Spinal cord (tissue), 10 donors: ENCODE results near the gene SIAH1. TPM values are rescaled to one million over a fixed set of nuclear protein-coding genes. Genes with fewer than 3 reads are reported as not detected.
A peak's percentile ranks its signal among the peaks of the same experiment; 100 is the strongest.

Experiments used
- DNase-seq, 6 donors: peaks; one replicate each; pipeline versions ENCODE4 v3.0.0 to v3.0.0-alpha.2; 2013 to 2015; ENCODE audit warnings: low spot score in 6 of 6, low read depth in 4 of 6
- H3K27ac ChIP-seq: one replicate; pipeline ENCODE4 v1.5.1; 2013; ENCODE audit warnings: low read depth, low read length, control low read depth
- H3K27me3 ChIP-seq: one replicate; pipeline ENCODE4 v1.6.1; 2013; ENCODE audit warnings: low read length; ENCODE audit not compliant: control insufficient read depth, insufficient read depth
- H3K36me3 ChIP-seq: one replicate; pipeline ENCODE4 v1.6.1; 2013; ENCODE audit warnings: low read length; ENCODE audit not compliant: control insufficient read depth, insufficient read depth
- H3K4me1 ChIP-seq: one replicate; pipeline ENCODE4 v1.6.1; 2013; ENCODE audit warnings: low read length; ENCODE audit not compliant: control insufficient read depth, insufficient read depth
- H3K4me3 ChIP-seq: one replicate; pipeline ENCODE4 v1.5.1; 2013; ENCODE audit warnings: low read depth, low read length, control low read depth
- H3K9me3 ChIP-seq: one replicate; pipeline ENCODE4 v1.6.1; 2013; ENCODE audit warnings: low read length; ENCODE audit not compliant: control insufficient read depth, insufficient read depth
- WGBS: methylation state at CpG from one replicate; pipeline ENCODE4 v1.1.5; 2013; ENCODE audit warnings: missing lambda C conversion rate; ENCODE audit not compliant: insufficient coverage; 5-methylcytosine and 5-hydroxymethylcytosine counted together
- polyA plus RNA-seq, 2 donors: library from polyadenylated mRNA; unstranded; fragments of 120-200 nt; gene quantifications; one replicate each; pipeline ENCODE4 v1.2.1, GENCODE V29; 2013; ENCODE audit not compliant: insufficient read length in 2 of 2
- total RNA-seq, 2 donors: library from RNA; depleted of rRNA in 1 of 2; stranded (reverse); fragments of 120-200 nt in 1 of 2; fragments of >200 nt in 1 of 2; gene quantifications; one replicate each; pipeline versions ENCODE4 v1.2.3 to v1.2.4, GENCODE V29; 2013 to 2014
- donor health status: healthy.

Gene SIAH1
- total and polyA plus RNA-seq, 4 donors: 36.9 to 54.2 (median 44.8) TPM

- no peaks in the 10 kb centered on the region for H3K27me3 ChIP-seq
- no peaks in the 10 kb centered on the region for H3K9me3 ChIP-seq
- H3K27ac ChIP-seq: no peak overlapping the region
- H3K4me1 ChIP-seq: peaks cover 17% of the 10 kb centered on the region
- WGBS: 100% methylated on average over 4 of the region's 8 CpGs
- H3K36me3 ChIP-seq: no peaks in the 10 kb centered on the region
- no peak overlapping the region for H3K4me3 ChIP-seq
- DNase-seq: no peak
Observed at GRCh38 chr16:48370229-48370628, 15.0 kb downstream of the SIAH1 start.

GRCh38 chr16:48369765-48370164, 15.4 kb downstream of the SIAH1 start:
- no peak for DNase-seq
- H3K4me1 ChIP-seq: peaks cover 16% of the 10 kb centered on the region
- WGBS: no CpG with 5 or more reads among the region's 1 CpG
- no peak overlapping the region for H3K4me3 ChIP-seq
- H3K9me3 ChIP-seq: no peaks in the 10 kb centered on the region
- H3K27ac ChIP-seq: no peak overlapping the region
- no peaks in the 10 kb centered on the region for H3K36me3 ChIP-seq
- no peaks in the 10 kb centered on the region for H3K27me3 ChIP-seq

GRCh38 chr16:48367441-48368049, 17.7 kb downstream of the SIAH1 start:
- no peaks in the 10 kb centered on the region for H3K27me3 ChIP-seq
- DNase-seq: no peak
- no peak overlapping the region for H3K4me3 ChIP-seq
- H3K4me1 ChIP-seq: peaks cover 16% of the 10 kb centered on the region
- no CpG with 5 or more reads among the region's 2 CpGs for WGBS
- no peak overlapping the region for H3K27ac ChIP-seq
- no peaks in the 10 kb centered on the region for H3K9me3 ChIP-seq
- no peaks in the 10 kb centered on the region for H3K36me3 ChIP-seq

GRCh38 chr16:48366165-48367093, 18.8 kb downstream of the SIAH1 start:
- peak overlapping the region; percentile 34 for H3K4me3 ChIP-seq
- peak in 4 of 6 donors; percentile 15 to 46 (median 25) for DNase-seq
- peaks cover 16% of the 10 kb centered on the region for H3K4me1 ChIP-seq
- WGBS: 0% methylated on average over 14 of the region's 21 CpGs
- no peaks in the 10 kb centered on the region for H3K9me3 ChIP-seq
- H3K27me3 ChIP-seq: no peaks in the 10 kb centered on the region
- H3K27ac ChIP-seq: peak overlapping the region; percentile 54
- H3K36me3 ChIP-seq: no peaks in the 10 kb centered on the region

- no peaks in the 10 kb centered on the region for H3K9me3 ChIP-seq
- H3K4me3 ChIP-seq: peak overlapping the region; percentile 34
- H3K4me1 ChIP-seq: peaks cover 16% of the 10 kb centered on the region
- WGBS: 4% methylated on average over 30 of the region's 33 CpGs
- H3K27ac ChIP-seq: peak overlapping the region; percentile 80
- DNase-seq: peak in 4 of 6 donors; percentile 13 to 83 (median 54)
- no peaks in the 10 kb centered on the region for H3K27me3 ChIP-seq
- H3K36me3 ChIP-seq: no peaks in the 10 kb centered on the region
Observed at GRCh38 chr16:48365601-48366164, 19.5 kb downstream of the SIAH1 start.

- DNase-seq: peak in 1 of 6 donors; percentile 15
- H3K9me3 ChIP-seq: no peaks in the 10 kb centered on the region
- no peaks in the 10 kb centered on the region for H3K36me3 ChIP-seq
- H3K27me3 ChIP-seq: no peaks in the 10 kb centered on the region
- H3K4me3 ChIP-seq: peak overlapping the region; percentile 34
- H3K27ac ChIP-seq: peak overlapping the region; percentile 80
- WGBS: 62% methylated on average over 12 of the region's 15 CpGs
- peaks cover 16% of the 10 kb centered on the region for H3K4me1 ChIP-seq
Observed at GRCh38 chr16:48365025-48365600, 20.1 kb downstream of the SIAH1 start.

- Histone ChIP-seq H3K4me1 (peaks cover 12% of the 10 kb centered on the region), H3K4me3 (no peak overlapping the region), H3K27me3 (no peaks in the 10 kb centered on the region), H3K36me3 (peaks cover 4% of the 10 kb centered on the region), H3K27ac (no peak overlapping the region), H3K9me3 (no peaks in the 10 kb centered on the region)
- DNase-seq: no peak
- 89% methylated on average over 11 of the region's 12 CpGs for WGBS
Observed at GRCh38 chr16:48361540-48362144, 23.6 kb downstream of the SIAH1 start.

GRCh38 chr16:48361012-48361411, 24.2 kb downstream of the SIAH1 start:
- no CpG with 5 or more reads among the region's 3 CpGs for whole genome bisulfite sequencing
- H3K36me3 ChIP-seq: peaks cover 4% of the 10 kb centered on the region
- H3K27me3 ChIP-seq: no peaks in the 10 kb centered on the region
- H3K9me3 ChIP-seq: no peaks in the 10 kb centered on the region
- H3K4me1 ChIP-seq: peaks cover 10% of the 10 kb centered on the region
- no peak overlapping the region for H3K4me3 ChIP-seq
- no peak overlapping the region for H3K27ac ChIP-seq
- DNase-seq: no peak

GRCh38 chr16:48359983-48360382, 25.2 kb downstream of the SIAH1 start:
- WGBS: 100% methylated on average over 1 of the region's 2 CpGs
- no peaks in the 10 kb centered on the region for H3K27me3 ChIP-seq
- no peak overlapping the region for H3K27ac ChIP-seq
- peaks cover 1% of the 10 kb centered on the region for H3K4me1 ChIP-seq
- no peaks in the 10 kb centered on the region for H3K9me3 ChIP-seq
- no peak for DNase-seq
- H3K36me3 ChIP-seq: peaks cover 4% of the 10 kb centered on the region
- H3K4me3 ChIP-seq: no peak overlapping the region
